ENCODE data around the gene NFE2L2. TPM values are rescaled to one million over a fixed set of nuclear protein-coding genes. Genes with fewer than 3 reads are reported as not detected.
"Not testable (repeated sequence)": the region's sequence is repeated elsewhere in the genome, so short reads cannot be mapped to it uniquely, and the experiment has no call there.

Gene NFE2L2
- total and polyA plus RNA-seq, 9 of the 15 experiments (the other 6 are each of a cell fraction or from before 2014, with no cell fraction given): 29.3 to 120 (median 59.3) TPM

- ATAC-seq (no peak), FAIRE-seq (no peak), DNase-seq (ENCODE audit: extremely low read depth in 1 of 4, low spot score in 3 of 4) (no peak)
- H3K4me2 ChIP-seq (ENCODE audit: insufficient read depth, low read length): no peak overlapping the region
- no peak overlapping the region for H3K4me3 ChIP-seq
- H3K36me3 ChIP-seq (ENCODE audit: control insufficient read depth, insufficient read depth, low read length): no peaks in the 10 kb centered on the region
- H3K27me3 ChIP-seq (ENCODE audit: control insufficient read depth in 2 of 2, insufficient read depth in 2 of 2, low read length in 2 of 2): no peaks in the 10 kb centered on the region
- H4K20me1 ChIP-seq (replicated peaks; ENCODE audit: control insufficient read depth, insufficient read depth, low read length): no peaks in the 10 kb centered on the region
- peaks cover 0 to 5% of the 10 kb centered on the region in 2 experiments; a peak in 1 of 5 replicates for H3K4me1 ChIP-seq (replicated peaks in 1 of 2; ENCODE audit: control insufficient read depth in 2 of 2, insufficient read depth in 2 of 2, low read length in 2 of 2)
- H3K27ac ChIP-seq (ENCODE audit: extremely low read depth, low read depth, low read length): no peak overlapping the region
- H2AFZ ChIP-seq (ENCODE audit: low read depth, low read length): no peak overlapping the region
- intact Hi-C loops (cut with micrococcal nuclease) (no loop called here), in situ Hi-C loops (cut with MboI) (no loop called here)
- peak; percentile 94 for TF ChIP-seq ZNF146 (CRISPR knock-in tag; IDR thresholded peaks at IDR 0.05; ENCODE audit: unreplicated experiment)
- TF ChIP-seq, protein P1, sequence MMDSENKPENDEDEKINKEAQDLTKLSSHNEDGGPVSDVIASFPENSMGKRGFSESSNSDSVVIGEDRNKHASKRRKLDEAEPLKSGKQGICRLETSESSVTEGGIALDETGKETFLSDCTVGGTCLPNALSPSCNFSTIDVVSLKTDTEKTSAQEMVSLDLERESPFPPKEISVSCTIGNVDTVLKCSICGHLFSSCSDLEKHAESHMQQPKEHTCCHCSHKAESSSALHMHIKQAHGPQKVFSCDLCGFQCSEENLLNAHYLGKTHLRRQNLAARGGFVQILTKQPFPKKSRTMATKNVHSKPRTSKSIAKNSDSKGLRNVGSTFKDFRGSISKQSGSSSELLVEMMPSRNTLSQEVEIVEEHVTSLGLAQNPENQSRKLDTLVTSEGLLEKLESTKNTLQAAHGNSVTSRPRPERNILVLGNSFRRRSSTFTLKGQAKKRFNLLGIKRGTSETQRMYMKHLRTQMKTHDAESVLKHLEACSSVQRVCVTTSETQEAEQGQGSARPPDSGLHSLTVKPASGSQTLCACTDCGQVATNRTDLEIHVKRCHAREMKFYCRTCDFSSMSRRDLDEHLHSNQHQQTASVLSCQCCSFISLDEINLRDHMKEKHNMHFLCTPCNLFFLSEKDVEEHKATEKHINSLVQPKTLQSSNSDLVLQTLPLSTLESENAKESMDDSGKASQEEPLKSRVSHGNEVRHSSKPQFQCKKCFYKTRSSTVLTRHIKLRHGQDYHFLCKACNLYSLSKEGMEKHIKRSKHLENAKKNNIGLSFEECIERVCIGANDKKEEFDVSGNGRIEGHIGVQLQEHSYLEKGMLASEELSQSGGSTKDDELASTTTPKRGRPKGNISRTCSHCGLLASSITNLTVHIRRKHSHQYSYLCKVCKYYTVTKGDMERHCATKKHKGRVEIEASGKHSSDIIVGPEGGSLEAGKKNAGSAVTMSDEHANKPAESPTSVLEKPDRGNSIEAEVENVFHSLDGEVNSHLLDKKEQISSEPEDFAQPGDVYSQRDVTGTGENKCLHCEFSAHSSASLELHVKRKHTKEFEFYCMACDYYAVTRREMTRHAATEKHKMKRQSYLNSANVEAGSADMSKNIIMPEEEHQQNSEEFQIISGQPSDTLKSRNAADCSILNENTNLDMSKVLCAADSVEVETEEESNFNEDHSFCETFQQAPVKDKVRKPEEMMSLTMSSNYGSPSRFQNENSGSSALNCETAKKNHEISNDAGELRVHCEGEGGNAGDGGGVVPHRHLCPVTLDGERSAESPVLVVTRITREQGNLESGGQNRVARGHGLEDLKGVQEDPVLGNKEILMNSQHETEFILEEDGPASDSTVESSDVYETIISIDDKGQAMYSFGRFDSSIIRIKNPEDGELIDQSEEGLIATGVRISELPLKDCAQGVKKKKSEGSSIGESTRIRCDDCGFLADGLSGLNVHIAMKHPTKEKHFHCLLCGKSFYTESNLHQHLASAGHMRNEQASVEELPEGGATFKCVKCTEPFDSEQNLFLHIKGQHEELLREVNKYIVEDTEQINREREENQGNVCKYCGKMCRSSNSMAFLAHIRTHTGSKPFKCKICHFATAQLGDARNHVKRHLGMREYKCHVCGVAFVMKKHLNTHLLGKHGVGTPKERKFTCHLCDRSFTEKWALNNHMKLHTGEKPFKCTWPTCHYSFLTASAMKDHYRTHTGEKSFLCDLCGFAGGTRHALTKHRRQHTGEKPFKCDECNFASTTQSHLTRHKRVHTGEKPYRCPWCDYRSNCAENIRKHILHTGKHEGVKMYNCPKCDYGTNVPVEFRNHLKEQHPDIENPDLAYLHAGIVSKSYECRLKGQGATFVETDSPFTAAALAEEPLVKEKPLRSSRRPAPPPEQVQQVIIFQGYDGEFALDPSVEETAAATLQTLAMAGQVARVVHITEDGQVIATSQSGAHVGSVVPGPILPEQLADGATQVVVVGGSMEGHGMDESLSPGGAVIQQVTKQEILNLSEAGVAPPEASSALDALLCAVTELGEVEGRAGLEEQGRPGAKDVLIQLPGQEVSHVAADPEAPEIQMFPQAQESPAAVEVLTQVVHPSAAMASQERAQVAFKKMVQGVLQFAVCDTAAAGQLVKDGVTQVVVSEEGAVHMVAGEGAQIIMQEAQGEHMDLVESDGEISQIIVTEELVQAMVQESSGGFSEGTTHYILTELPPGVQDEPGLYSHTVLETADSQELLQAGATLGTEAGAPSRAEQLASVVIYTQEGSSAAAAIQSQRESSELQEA (IDR thresholded peaks at IDR 0.05; ENCODE audit: low read depth): no peak
- TF ChIP-seq ZNF224 (CRISPR knock-in tag; IDR thresholded peaks at IDR 0.05): no peak
- peak; percentile 69 for TF ChIP-seq RBM25 (IDR thresholded peaks at IDR 0.05; ENCODE audit: low read depth, low read length, severe bottlenecking)
- TF ChIP-seq KDM1A (IDR thresholded peaks at IDR 0.05): 0 out of 4 replicates have a peak, but pooled peaks have one; percentile 29 to 30
- ChIA-PET CTCF (ENCODE audit: low intra/inter-chr PET ratio) (no interaction called here), POLR2A (interaction anchor here (1.4 kb wide), 1 partner anchor 46 kb away, joined by 3 read pairs; no protein-coding TSS in a partner anchor)
- H3K79me2 ChIP-seq (ENCODE audit: control insufficient read depth, insufficient read depth, low read length): no peaks in the 10 kb centered on the region
- H3K9me1 ChIP-seq (ENCODE audit: control insufficient read depth, insufficient read depth, low read length): no peaks in the 10 kb centered on the region
- 23% methylated on average over 1 of the region's 1 CpG for WGBS (ENCODE audit: insufficient coverage, low coverage, missing lambda C conversion rate)
- no peak overlapping the region for H3K9ac ChIP-seq (ENCODE audit: insufficient read depth in 1 of 2, low read depth in 2 of 2, low read length in 2 of 2)
- BruUV-seq (replicated peaks): no TSS peak
- H3K9me3 ChIP-seq (replicated peaks; ENCODE audit: control insufficient read depth, insufficient read depth, low read depth, low read length): no peaks in the 10 kb centered on the region
Observed at GRCh38 chr2:177312562-177312961, 48.0 kb upstream of the NFE2L2 start.

DNA sequence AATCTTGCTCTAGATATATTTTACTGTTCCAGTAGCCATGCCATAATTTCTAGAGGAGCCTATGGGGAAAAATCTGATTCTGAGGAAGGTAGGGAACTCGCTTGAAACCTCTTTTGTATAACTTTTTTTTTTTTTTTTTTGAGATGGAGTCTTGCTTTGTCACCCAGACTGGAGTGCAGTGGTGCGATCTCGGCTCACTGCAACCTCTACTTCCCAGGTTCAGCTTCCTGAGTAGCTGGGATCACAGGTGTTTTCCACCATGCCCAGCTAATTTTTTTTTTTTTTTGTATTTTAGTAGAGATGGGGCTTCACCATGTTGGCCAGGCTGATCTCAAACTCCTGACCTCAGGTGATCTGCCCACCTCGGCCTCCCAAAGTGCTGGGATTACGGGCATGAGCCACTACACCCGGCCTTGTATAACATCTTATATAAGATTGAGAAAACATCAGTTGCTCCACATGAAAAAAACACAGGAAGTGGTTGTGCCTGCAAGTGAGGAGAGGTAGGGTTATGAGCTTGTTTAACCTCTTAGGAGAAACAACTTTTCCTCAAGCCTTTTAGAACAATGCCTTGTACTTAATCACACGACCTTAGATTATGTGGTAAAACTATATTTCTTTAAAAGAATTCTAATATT, 45.3 kb upstream of the NFE2L2 start:
- H3K4me2 ChIP-seq (ENCODE audit: insufficient read depth, low read length); ATAC-seq; H3K4me1 ChIP-seq (replicated peaks in 1 of 2; ENCODE audit: control insufficient read depth in 2 of 2, insufficient read depth in 2 of 2, low read length in 2 of 2); intact Hi-C loops (cut with micrococcal nuclease); H3K79me2 ChIP-seq (ENCODE audit: control insufficient read depth, insufficient read depth, low read length); DNase-seq (ENCODE audit: extremely low read depth in 1 of 4, low spot score in 3 of 4); H3K4me3 ChIP-seq; H3K36me3 ChIP-seq (ENCODE audit: control insufficient read depth, insufficient read depth, low read length); H3K27ac ChIP-seq (ENCODE audit: extremely low read depth, low read depth, low read length); in situ Hi-C loops (cut with MboI); H3K27me3 ChIP-seq (ENCODE audit: control insufficient read depth in 2 of 2, insufficient read depth in 2 of 2, low read length in 2 of 2); CTCF ChIA-PET (ENCODE audit: low intra/inter-chr PET ratio); H3K9me1 ChIP-seq (ENCODE audit: control insufficient read depth, insufficient read depth, low read length); BruUV-seq (replicated peaks); H3K9me3 ChIP-seq (replicated peaks; ENCODE audit: control insufficient read depth, insufficient read depth, low read depth, low read length); H2AFZ ChIP-seq (ENCODE audit: low read depth, low read length); FAIRE-seq; H4K20me1 ChIP-seq (replicated peaks; ENCODE audit: control insufficient read depth, insufficient read depth, low read length); H3K9ac ChIP-seq (ENCODE audit: insufficient read depth in 1 of 2, low read depth in 2 of 2, low read length in 2 of 2): not testable (repeated sequence)
- 40% methylated on average over 6 of the region's 7 CpGs for WGBS (ENCODE audit: insufficient coverage, low coverage, missing lambda C conversion rate)
- POLR2A ChIA-PET: interaction anchor here (1.6 kb wide), 1 partner anchor 45 kb away, joined by 9 read pairs; the partner anchor contains the start of gene NFE2L2

Measured in K562 (cell line).